HG02885 (cell line): ENCODE data around the gene RPL13.

Source experiments
- ATAC-seq: cut with Tn5 transposase; IDR thresholded peaks from one replicate; pipeline ENCODE4 v1.9.1; 2021; ENCODE audit warnings: mild to moderate bottlenecking; ENCODE audit not compliant: unreplicated experiment, poor library complexity

The RPL13 gene

DNA sequence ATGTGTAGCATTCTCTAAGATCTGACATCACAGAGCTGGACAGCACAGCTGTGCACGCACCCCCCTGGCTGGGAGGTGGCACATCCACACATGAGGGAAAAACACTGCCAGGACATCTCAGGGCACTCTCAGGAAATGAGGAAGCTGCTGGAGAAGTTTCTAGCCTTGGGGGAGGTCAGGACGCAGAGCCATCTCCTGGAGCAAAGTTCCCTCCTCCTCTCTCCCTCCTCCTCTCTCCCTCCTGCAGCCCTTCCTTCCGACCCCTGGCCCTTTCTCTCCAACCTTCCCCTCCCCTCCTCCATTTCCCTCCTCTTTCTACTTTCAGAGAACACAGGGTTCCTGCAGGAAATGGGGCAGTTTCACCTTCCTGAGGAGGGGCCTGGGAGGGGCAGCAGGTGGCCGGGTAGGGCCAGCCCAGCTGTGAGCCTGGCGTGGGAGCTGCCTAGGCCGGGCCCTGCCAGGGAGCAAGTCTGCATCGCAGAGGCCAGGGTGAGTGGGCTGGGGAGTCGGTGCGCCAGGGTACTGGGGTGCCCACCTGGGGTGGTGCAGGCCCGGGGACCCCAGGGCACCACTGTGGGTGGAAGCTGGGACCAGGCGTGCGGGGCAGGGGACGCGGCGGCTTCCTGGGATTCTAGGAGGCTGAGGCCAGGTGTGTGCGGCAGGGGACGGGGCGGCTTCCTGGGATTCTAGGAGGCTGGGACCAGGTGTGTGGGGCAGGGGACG is 52.9 kb downstream of the RPL13 start, which contains the start of gene DPEP1:
Gene DPEP1, plus strand, starts transcription at position 412 of the 723 bp plus-strand sequence. CDS start 16,769 bp downstream, outside the sequence.
- no peak for ATAC-seq

DNA sequence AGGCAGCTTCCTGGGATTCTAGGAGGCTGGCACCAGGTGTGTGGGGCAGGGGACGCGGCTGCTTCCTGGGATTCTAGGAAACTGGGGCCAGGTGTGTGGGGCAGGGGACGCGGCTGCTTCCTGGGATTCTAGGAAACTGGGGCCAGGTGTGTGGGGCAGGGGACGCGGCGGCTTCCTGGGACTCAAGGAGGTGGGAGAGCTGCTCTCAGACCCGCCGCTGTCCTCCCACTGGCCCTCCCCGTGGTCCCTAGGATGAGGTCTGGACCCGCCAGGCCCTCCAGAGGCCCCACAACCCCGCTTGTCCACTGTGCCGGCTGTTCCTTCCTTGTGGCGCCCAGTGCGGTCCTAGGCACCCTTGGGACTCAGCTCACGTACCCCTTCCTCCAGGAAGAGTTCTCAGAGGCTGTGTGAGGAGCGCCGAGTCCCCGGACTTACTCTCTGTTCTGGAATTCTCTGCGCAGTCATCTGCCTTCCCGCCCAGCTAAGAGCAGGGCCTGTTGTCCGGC is 53.5 kb downstream of the RPL13 start:
- ATAC-seq: no peak
